C4-2B (cell line): ENCODE data around the gene GSG1.
"Not testable (repeated sequence)": the region's sequence is repeated elsewhere in the genome, so short reads cannot be mapped to it uniquely, and the experiment has no call there.

Experiments used
- H3K27ac ChIP-seq: fragments of 450-650 bp; 2 replicates; pipeline ENCODE4 v1.5.1; 2017
- CTCF ChIP-seq: fragments of 450-650 bp; conservative IDR thresholded peaks from 2 replicates; pipeline ENCODE4 v1.5.1; 2017; ENCODE audit warnings: mild to moderate bottlenecking
- ZFX ChIP-seq: fragments of 450-650 bp; IDR thresholded peaks from 2 replicates; pipeline ENCODE4 v1.6.1; 2017

GSG1 gene

GRCh38 chr12:13069380-13069779, 34.1 kb downstream of the GSG1 start:
- TF ChIP-seq ZFX (no peak), CTCF (no peak)

DNA sequence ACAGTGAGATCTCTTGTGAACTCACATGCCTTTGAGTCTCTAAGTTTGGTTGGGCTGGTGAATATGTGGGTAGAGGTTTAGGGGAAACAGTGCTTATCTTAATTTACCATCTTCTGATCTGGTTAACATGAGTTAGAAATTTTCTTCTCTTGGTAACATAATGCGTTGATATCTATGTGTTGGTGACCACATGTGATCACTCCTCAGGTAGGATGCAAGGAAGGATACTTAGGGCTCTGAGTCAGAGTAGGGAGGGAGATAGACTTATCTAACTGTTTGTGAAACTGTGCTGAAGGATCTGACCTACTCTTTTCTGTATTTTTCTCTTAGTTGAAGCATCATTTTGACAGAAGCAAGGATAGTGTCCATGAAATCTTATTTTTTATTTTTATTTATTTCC, 36.1 kb downstream of the GSG1 start:
- H3K27ac ChIP-seq, result no peak overlapping the region
- TF ChIP-seq CTCF, result no peak
- no peak for TF ChIP-seq ZFX

More at GRCh38 chr12:13069380-13069779, 34.1 kb downstream of the GSG1 start:
- no peak overlapping the region for H3K27ac ChIP-seq

GRCh38 chr12:13066459-13066858, 37.0 kb downstream of the GSG1 start:
- no peak for TF ChIP-seq ZFX
- no peak for TF ChIP-seq CTCF
- H3K27ac ChIP-seq, result no peak overlapping the region

DNA sequence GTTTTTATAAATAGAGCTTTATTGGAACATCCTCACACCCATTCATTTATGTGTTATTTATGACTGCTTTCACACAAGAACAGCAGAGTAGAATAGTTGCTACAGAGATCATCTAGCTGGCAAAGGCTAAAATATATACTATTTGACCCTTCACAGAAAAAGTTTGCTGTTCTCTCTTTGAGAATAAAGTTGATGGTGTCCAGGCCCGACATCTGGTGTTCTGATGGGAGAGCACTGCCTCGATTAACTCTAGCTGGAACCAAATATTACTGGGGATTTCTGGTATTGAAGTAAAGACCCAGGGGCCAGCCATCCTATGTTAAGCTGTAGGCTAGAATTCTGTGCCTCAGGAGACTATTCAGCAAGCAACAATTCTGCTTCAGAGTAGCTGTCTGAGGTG, 37.5 kb downstream of the GSG1 start:
- H3K27ac ChIP-seq, result no peak overlapping the region
- no peak for TF ChIP-seq ZFX

DNA sequence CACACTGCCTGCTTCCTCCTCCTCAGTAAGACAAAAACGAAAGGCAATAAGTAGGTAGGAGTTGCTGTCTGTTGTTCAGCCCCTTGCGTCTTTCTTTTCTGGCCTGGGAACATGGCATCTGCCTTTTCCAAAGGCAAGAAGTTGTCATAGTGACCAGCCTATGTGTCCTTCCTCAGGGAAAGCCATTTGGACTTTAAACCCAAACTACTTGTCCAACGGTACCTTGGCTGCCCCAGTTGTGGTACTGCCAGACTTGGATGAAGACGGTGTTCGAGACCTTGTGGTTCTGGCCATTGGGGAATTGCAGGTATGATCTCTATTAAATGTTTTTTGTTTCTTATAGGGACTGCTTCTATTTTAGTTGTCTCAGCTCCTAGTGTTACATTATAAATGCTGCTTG, 40.8 kb downstream of the GSG1 start:
- H3K27ac ChIP-seq, result no peak overlapping the region
- TF ChIP-seq ZFX, result no peak
- TF ChIP-seq CTCF, result no peak

GRCh38 chr12:13061377-13061776, 42.1 kb downstream of the GSG1 start:
- no peak overlapping the region for H3K27ac ChIP-seq
- TF ChIP-seq CTCF (no peak), ZFX (no peak)

GRCh38 chr12:13060581-13060980, 42.9 kb downstream of the GSG1 start:
- no peak for TF ChIP-seq ZFX
- no peak overlapping the region for H3K27ac ChIP-seq

DNA sequence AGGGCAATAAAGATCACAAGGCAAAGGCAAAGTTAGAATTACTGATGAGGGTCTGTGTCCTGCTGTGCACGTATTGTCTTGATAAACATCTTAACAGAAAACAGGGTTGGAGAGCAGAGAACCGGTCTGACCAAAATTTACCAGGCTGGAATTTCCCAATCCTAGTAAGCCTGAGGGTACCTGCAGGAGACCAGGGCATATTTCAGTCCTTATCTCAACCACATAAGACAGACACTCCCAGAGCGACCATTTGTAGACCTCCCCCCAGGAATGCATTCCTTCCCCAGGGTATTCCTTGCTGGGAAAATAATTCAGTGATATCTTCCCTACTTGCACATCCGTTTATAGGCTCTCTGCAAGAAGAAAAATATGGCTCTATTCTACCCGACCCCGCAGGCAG, 49.9 kb downstream of the GSG1 start:
- not testable (repeated sequence) for H3K27ac ChIP-seq

GRCh38 chr12:13052421-13052820, 51.0 kb downstream of the GSG1 start:
- no peak overlapping the region for H3K27ac ChIP-seq
- TF ChIP-seq ZFX, result no peak
- no peak for TF ChIP-seq CTCF
